Neural cell (in vitro differentiated cells): ENCODE measurements around the gene PMEPA1. TPM values are rescaled to one million over a fixed set of nuclear protein-coding genes. Genes with fewer than 3 reads are reported as not detected.

Experiments
- H2AFZ ChIP-seq: fragments of 200-600, 300-800 bp; sonication (generic), shearing (Covaris generic); 2 replicates; pipeline ENCODE4 v1.6.0; 2014; ENCODE audit warnings: low read depth, mild to moderate bottlenecking, antibody characterized with exemption, low read length, moderate library complexity
- H3F3A ChIP-seq: fragments of 200-600 bp; shearing (Covaris generic); 2 replicates; pipeline ENCODE4 v1.6.1; 2016; ENCODE audit warnings: mild to moderate bottlenecking, moderate library complexity, mixed read lengths, antibody characterized with exemption, low read length; ENCODE audit not compliant: insufficient read depth, poor library complexity, severe bottlenecking
- H3K27ac ChIP-seq: fragments of 200-600, 300-800 bp; sonication (generic), shearing (Covaris generic); 2 replicates; pipeline ENCODE4 v1.5.1; 2014; ENCODE audit warnings: mild to moderate bottlenecking, low read length, moderate library complexity
- H3K27me3 ChIP-seq: fragments of 300-800, 200-600 bp; sonication (generic), shearing (Covaris generic); 2 replicates; pipeline ENCODE4 v1.6.0; 2014; ENCODE audit warnings: mild to moderate bottlenecking, low read depth, low read length, moderate library complexity; ENCODE audit not compliant: insufficient read depth
- H3K36me3 ChIP-seq: fragments of 300-800, 200-600 bp; sonication (generic), shearing (Covaris generic); 2 replicates; pipeline ENCODE4 v1.5.1; 2014; ENCODE audit warnings: mild to moderate bottlenecking, antibody characterized with exemption, low read length, moderate library complexity; ENCODE audit not compliant: insufficient read depth
- H3K4me2 ChIP-seq: fragments of 300-800, 200-600 bp; sonication (generic), shearing (Covaris generic); 2 replicates; pipeline ENCODE4 v1.6.0; 2014; ENCODE audit warnings: mild to moderate bottlenecking, low read length
- H3K4me3 ChIP-seq: fragments of 300-800, 200-600 bp; sonication (generic), shearing (Covaris generic); 2 replicates; pipeline ENCODE4 v1.5.1; 2014; ENCODE audit warnings: mild to moderate bottlenecking, low read length, moderate library complexity
- H3K79me2 ChIP-seq: fragments of 200-600 bp; shearing (Covaris generic); replicated peaks from 2 replicates; pipeline ENCODE4 v1.6.0; 2014; ENCODE audit warnings: mild to moderate bottlenecking, low read length, moderate library complexity; ENCODE audit not compliant: insufficient read depth
- H3K9ac ChIP-seq: fragments of 300-800, 200-600 bp; sonication (generic), shearing (Covaris generic); 2 replicates; pipeline ENCODE4 v1.6.1; 2016; ENCODE audit warnings: mild to moderate bottlenecking, low read length, mixed read lengths
- H3K9me2 ChIP-seq: fragments of 200-600 bp; shearing (Covaris generic); 2 replicates; pipeline ENCODE4 v1.6.1; 2016; ENCODE audit warnings: mild to moderate bottlenecking, low read length, mixed read lengths; ENCODE audit not compliant: insufficient read depth
- H3K9me3 ChIP-seq: fragments of 200-600, 300-800 bp; sonication (generic), shearing (Covaris generic); 2 replicates; pipeline ENCODE4 v1.6.1; 2016; ENCODE audit warnings: mild to moderate bottlenecking, mixed run types, low read length, moderate library complexity, mixed read lengths
- H4K20me1 ChIP-seq: fragments of 200-600 bp; shearing (Covaris generic); 2 replicates; pipeline ENCODE4 v1.6.1; 2016; ENCODE audit warnings: mild to moderate bottlenecking, mixed run types; ENCODE audit not compliant: insufficient read depth
- CTCF ChIP-seq: fragments of 450-650 bp; IDR thresholded peaks from 2 replicates; pipeline ENCODE4 v1.5.1; 2014; ENCODE audit warnings: antibody characterized with exemption, mild to moderate bottlenecking, moderate library complexity; ENCODE audit not compliant: poor library complexity, severe bottlenecking
- EP300 ChIP-seq: fragments of 450-650 bp; conservative IDR thresholded peaks from 2 replicates; pipeline ENCODE4 v1.6.1; 2014; ENCODE audit warnings: antibody characterized with exemption, mild to moderate bottlenecking, moderate library complexity; ENCODE audit not compliant: poor library complexity, severe bottlenecking
- EZH2 ChIP-seq: fragments of 200-600, 300-800 bp; shearing (Covaris generic), sonication (generic); IDR thresholded peaks from 2 replicates; pipeline ENCODE4 v1.6.1; 2014; ENCODE audit warnings: antibody characterized with exemption, low read length, borderline replicate concordance, mild to moderate bottlenecking; ENCODE audit not compliant: insufficient read depth, poor library complexity, severe bottlenecking
- MXI1 ChIP-seq: fragments of 450-650 bp; conservative IDR thresholded peaks from 2 replicates; pipeline ENCODE4 v1.6.1; 2014; ENCODE audit warnings: antibody characterized with exemption, mild to moderate bottlenecking; ENCODE audit not compliant: poor library complexity, severe bottlenecking
- POLR2AphosphoS5 ChIP-seq: IDR thresholded peaks from 2 replicates; pipeline ENCODE4 v1.6.1; 2012
- RAD21 ChIP-seq: fragments of 450-650 bp; conservative IDR thresholded peaks from 2 replicates; pipeline ENCODE4 v1.6.1; 2014; ENCODE audit warnings: antibody characterized with exemption, mild to moderate bottlenecking, moderate library complexity
- SMC3 ChIP-seq: fragments of 450-650 bp; conservative IDR thresholded peaks from 2 replicates; pipeline ENCODE4 v1.6.1; 2014; ENCODE audit warnings: antibody characterized with exemption, mild to moderate bottlenecking, moderate library complexity; ENCODE audit not compliant: poor library complexity
- TAF1 ChIP-seq: IDR thresholded peaks from 2 replicates; pipeline ENCODE4 v1.6.1; 2012; ENCODE audit warnings: low read depth
- polyA plus RNA-seq: library from polyadenylated mRNA; depleted of rRNA; stranded (reverse); fragments of >200 nt; gene quantifications from 2 replicates; pipeline ENCODE4 v1.2.3, GENCODE V29; 2014
- TF ChIP-seq, protein P1 (sequence below): IDR thresholded peaks from 2 replicates; pipeline ENCODE4 v1.6.1; 2012; ENCODE audit warnings: borderline replicate concordance

The PMEPA1 gene
- polyA plus RNA-seq, 1 donor from 2014 or later: 5.0 TPM

- no peaks in the 10 kb centered on the region for H3K9me2 ChIP-seq
- H3K9me3 ChIP-seq: peaks cover 3% of the 10 kb centered on the region
- TF ChIP-seq POLR2AphosphoS5 (no peak), CTCF (no peak), EP300 (no peak), SMC3 (no peak), RAD21 (no peak), EZH2 (no peak), TAF1 (no peak), MXI1 (no peak)
- TF ChIP-seq, protein P1, sequence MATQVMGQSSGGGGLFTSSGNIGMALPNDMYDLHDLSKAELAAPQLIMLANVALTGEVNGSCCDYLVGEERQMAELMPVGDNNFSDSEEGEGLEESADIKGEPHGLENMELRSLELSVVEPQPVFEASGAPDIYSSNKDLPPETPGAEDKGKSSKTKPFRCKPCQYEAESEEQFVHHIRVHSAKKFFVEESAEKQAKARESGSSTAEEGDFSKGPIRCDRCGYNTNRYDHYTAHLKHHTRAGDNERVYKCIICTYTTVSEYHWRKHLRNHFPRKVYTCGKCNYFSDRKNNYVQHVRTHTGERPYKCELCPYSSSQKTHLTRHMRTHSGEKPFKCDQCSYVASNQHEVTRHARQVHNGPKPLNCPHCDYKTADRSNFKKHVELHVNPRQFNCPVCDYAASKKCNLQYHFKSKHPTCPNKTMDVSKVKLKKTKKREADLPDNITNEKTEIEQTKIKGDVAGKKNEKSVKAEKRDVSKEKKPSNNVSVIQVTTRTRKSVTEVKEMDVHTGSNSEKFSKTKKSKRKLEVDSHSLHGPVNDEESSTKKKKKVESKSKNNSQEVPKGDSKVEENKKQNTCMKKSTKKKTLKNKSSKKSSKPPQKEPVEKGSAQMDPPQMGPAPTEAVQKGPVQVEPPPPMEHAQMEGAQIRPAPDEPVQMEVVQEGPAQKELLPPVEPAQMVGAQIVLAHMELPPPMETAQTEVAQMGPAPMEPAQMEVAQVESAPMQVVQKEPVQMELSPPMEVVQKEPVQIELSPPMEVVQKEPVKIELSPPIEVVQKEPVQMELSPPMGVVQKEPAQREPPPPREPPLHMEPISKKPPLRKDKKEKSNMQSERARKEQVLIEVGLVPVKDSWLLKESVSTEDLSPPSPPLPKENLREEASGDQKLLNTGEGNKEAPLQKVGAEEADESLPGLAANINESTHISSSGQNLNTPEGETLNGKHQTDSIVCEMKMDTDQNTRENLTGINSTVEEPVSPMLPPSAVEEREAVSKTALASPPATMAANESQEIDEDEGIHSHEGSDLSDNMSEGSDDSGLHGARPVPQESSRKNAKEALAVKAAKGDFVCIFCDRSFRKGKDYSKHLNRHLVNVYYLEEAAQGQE: no peak
- no peaks in the 10 kb centered on the region for H3F3A ChIP-seq
- no peak overlapping the region for H3K4me2 ChIP-seq
- H4K20me1 ChIP-seq: no peaks in the 10 kb centered on the region
- no peak overlapping the region for H3K4me3 ChIP-seq
- no peaks in the 10 kb centered on the region for H3K27me3 ChIP-seq
- H3K9ac ChIP-seq: no peak overlapping the region
- no peaks in the 10 kb centered on the region for H3K36me3 ChIP-seq
- H3K79me2 ChIP-seq: no peaks in the 10 kb centered on the region
- no peak overlapping the region for H2AFZ ChIP-seq
- no peak overlapping the region for H3K27ac ChIP-seq
Measured at GRCh38 chr20:57649617-57650015, 60.2 kb downstream of the PMEPA1 start.

GRCh38 chr20:57648878-57649616, 60.8 kb downstream of the PMEPA1 start:
- Histone ChIP-seq H3K79me2 (no peaks in the 10 kb centered on the region), H3K27ac (no peak overlapping the region), H3K9ac (no peak overlapping the region), H3K9me2 (no peaks in the 10 kb centered on the region), H4K20me1 (no peaks in the 10 kb centered on the region), H3K27me3 (no peaks in the 10 kb centered on the region), H3K9me3 (peaks cover 3% of the 10 kb centered on the region), H2AFZ (no peak overlapping the region), H3F3A (no peaks in the 10 kb centered on the region), H3K4me3 (no peak overlapping the region), H3K36me3 (no peaks in the 10 kb centered on the region), H3K4me2 (no peak overlapping the region)
- no peak for TF ChIP-seq CTCF
- no peak for TF ChIP-seq SMC3
- no peak for TF ChIP-seq EP300
- TF ChIP-seq POLR2AphosphoS5: no peak
- TF ChIP-seq TAF1: no peak
- TF ChIP-seq EZH2: no peak
- TF ChIP-seq, protein P1: no peak
- no peak for TF ChIP-seq MXI1
